GM10847 (cell line): Measurements from ENCODE around the gene GJB3.

Experiments
- POLR2A ChIP-seq: IDR thresholded peaks from 2 replicates; pipeline ENCODE4 v1.6.1; 2011; ENCODE audit not compliant: insufficient read length; ENCODE audit errors: extremely low read depth

GJB3 gene

GRCh38 chr1:34777519-34778321, 3.3 kb upstream of the GJB3 start:
- TF ChIP-seq POLR2A = no peak

GRCh38 chr1:34778381-34778780, 2.6 kb upstream of the GJB3 start:
- TF ChIP-seq POLR2A = no peak

GRCh38 chr1:34779005-34779404, 2.0 kb upstream of the GJB3 start:
- no peak for TF ChIP-seq POLR2A

DNA sequence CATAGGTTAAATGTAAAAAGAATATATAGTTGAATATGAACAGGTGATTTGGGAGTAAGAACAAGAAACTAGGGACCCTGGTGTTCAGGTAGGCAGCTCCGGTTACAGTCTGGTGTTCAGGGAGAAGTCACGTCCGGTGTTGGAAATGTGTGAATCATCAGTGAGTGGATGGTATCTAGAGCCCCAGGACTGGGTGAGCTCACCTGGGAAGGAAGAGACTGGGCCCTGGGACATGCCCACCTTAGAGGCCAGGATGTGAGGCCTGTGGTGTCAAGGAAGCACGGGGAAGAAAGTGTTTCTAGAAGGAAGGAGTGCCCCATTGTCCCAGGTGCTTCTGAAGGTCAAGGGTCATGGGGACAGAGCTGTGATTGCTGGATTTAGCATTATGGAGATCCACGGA, 1.5 kb upstream of the GJB3 start:
- no peak for TF ChIP-seq POLR2A

DNA sequence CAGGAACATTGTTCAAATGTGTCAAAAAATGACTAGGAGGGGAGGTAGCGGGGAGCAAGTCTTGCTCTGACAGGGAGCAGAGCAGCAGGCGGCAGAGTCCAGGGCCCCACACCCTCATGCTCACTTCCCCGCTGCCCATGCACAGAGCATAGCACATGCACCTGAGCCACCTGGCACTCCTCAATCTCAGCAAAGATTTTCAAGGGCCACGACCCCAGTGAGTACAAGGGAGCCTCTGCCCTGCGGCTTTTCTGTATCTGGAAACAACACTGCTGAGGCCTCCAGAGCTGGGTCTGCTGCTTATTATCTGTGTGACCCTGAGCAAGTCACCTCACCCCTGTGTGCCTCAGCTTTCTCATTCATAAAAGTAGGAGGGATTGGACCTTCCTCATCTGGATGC, 1.1 kb upstream of the GJB3 start:
- TF ChIP-seq POLR2A = no peak

- no peak for TF ChIP-seq POLR2A
These were observed 486 bp upstream of the GJB3 start for GRCh38 chr1:34780528-34780927.

DNA sequence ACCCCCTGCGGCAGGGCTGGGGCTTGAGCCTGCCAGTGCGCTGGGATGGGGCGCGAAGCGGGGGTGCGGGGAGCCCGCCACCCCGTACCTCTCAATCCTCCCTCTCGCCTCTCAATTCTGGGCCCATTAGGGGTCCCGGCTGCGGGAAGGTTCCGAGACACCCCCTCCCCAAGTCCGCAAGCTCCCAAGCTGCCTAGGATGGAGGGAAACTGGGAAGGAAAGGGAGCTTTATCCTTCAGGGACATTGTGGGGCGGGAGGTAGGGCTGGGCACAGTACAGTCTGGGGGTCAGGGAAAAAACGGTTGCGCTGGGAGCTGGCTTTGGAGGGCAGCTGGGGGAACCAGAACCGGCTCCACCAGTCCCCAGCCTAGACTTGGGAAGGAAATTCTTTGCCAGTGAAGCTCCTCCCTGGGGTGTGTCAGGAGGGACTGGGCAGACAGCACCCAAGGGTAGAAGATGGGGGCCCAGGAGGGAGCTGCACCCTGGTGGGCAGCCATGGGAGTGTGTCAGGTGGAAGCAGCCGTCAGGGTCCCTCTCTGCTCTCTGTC, 904 bp downstream of the GJB3 start:
- TF ChIP-seq POLR2A = no peak

- TF ChIP-seq POLR2A = no peak
These were observed 3.8 kb downstream of the GJB3 start for GRCh38 chr1:34784751-34785221.

GRCh38 chr1:34785231-34785874, 4.3 kb downstream of the GJB3 start:
- TF ChIP-seq POLR2A = no peak

- TF ChIP-seq POLR2A = no peak
These were observed 5.0 kb downstream of the GJB3 start for GRCh38 chr1:34785875-34786470.

GRCh38 chr1:34786521-34787325, 5.7 kb downstream of the GJB3 start:
- TF ChIP-seq POLR2A = no peak

DNA sequence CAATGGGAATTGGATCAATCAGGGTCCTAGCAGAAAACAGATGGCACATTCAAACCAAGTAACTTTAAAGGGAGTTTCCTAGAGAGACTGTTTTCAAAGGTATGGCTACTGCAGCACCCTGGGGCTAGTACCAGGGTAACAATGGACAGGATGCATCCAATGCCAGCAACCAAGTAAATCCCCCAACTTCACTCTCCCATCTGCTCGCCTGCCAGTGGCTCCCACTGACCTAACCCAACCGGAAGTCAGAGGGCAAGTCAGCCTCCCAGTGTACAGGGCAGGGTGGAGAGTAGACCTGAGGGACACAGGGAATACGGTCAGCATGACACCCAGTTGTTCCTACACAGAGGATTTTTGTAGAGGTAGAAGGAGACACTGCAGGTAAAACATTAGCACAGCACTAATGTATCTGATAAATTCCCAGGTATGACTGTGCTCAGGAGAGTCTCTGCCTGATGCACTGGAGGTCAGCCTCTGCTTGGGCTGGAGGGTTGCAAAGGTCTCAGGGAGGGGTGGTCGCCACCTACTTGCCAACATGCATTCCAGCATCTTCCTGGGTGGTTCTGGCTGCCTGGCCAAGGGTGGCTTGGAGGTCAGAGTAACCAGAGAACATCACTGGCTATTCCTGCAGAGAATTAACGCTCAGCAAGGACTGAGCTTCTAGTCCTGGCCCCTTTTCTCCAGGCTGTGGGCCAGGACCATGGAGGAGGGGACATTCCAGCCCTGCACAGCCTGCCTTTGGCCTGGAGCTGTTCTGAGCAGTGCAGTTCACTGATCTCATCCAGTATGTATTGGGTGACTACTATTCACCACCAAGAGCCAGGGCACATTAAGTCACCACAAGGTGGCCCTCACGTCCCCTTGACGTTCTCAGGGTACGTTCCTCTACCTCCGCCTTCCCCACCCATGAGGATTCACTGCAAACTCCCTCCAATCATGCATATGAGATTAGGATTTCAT, 6.7 kb downstream of the GJB3 start:
- TF ChIP-seq POLR2A = no peak

- no peak for TF ChIP-seq POLR2A
These were observed 10.0 kb downstream of the GJB3 start for GRCh38 chr1:34790985-34791384.

DNA sequence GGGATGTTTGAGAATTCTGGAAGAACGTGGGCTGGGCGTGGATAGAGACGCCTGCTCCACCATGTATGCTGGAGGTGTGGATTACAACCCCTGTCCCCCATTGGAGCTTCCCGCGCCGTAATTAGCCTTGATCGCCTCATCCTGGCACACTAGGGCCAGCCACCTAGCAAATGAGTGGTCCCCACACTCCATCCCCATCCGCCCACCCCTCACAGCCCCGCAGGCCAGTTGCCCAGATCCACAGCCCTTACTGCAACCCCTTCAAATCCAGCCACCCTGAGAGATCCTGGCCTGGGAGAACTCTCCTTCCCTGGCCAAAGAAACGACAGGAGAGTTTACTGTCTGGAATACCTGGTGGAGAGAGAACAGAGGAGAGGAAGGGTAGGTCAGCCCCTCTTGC, 11.4 kb downstream of the GJB3 start:
- TF ChIP-seq POLR2A = no peak
